Measurements from ENCODE around the gene GALNT2. TPM values are rescaled to one million over a fixed set of nuclear protein-coding genes. Genes with fewer than 3 reads are reported as not detected.

Gene GALNT2
- total and polyA plus RNA-seq, 9 of the 15 experiments (the other 6 are each of a cell fraction or from before 2014, with no cell fraction given) = 1.6 to 106 (median 51.9) TPM

GRCh38 chr1:230109066-230109465 lies 42.0 kb downstream of the GALNT2 start:
- no TSS peak for BruUV-seq (replicated peaks)
- FAIRE-seq (no peak), ATAC-seq (no peak), DNase-seq (ENCODE audit: extremely low read depth in 1 of 4, low spot score in 3 of 4) (no peak)
- ChIA-PET CTCF (ENCODE audit: low intra/inter-chr PET ratio) (no interaction called here), POLR2A (interaction anchor here (1.0 kb wide), 1 partner anchor 15 kb away, joined by 5 read pairs; no protein-coding TSS in a partner anchor)
- peaks cover 95% of the 10 kb centered on the region for H3K79me2 ChIP-seq (ENCODE audit: control insufficient read depth, insufficient read depth, low read length)
- no peak overlapping the region for H3K9ac ChIP-seq (ENCODE audit: insufficient read depth in 1 of 2, low read depth in 2 of 2, low read length in 2 of 2)
- intact Hi-C loops (cut with micrococcal nuclease) = no loop called here
- no peak overlapping the region for H3K4me3 ChIP-seq
- in situ Hi-C loops (cut with MboI) = no loop called here
- H4K20me1 ChIP-seq (replicated peaks; ENCODE audit: control insufficient read depth, insufficient read depth, low read length) = peaks cover 55% of the 10 kb centered on the region
- no peak for TF ChIP-seq ZMIZ1 (IDR thresholded peaks at IDR 0.05; ENCODE audit: low read depth in 2 of 2, low read length in 2 of 2)
- TF ChIP-seq DNMT1 (IDR thresholded peaks at IDR 0.05) = no peak
- TF ChIP-seq ZNF609 (CRISPR knock-in tag; IDR thresholded peaks at IDR 0.05; ENCODE audit: borderline replicate concordance) = no peak
- no peak for TF ChIP-seq ZNF384 (IDR thresholded peaks at IDR 0.05; ENCODE audit: low read depth, low read length)
- TF ChIP-seq MTA2 (IDR thresholded peaks at IDR 0.05; ENCODE audit: low read depth) = no peak
- no peak for TF ChIP-seq OTX1 (CRISPR knock-in tag; IDR thresholded peaks at IDR 0.05)
- no peak for TF ChIP-seq BHLHE40 (IDR thresholded peaks at IDR 0.05; ENCODE audit: low read length)
- no peak for TF ChIP-seq TAL1 (IDR thresholded peaks at IDR 0.05)
- no peak for TF ChIP-seq HMGN3 (IDR thresholded peaks at IDR 0.05; ENCODE audit: borderline replicate concordance, extremely low read depth, insufficient read length, low read depth, low read length)
- no peak overlapping the region for H2AFZ ChIP-seq (ENCODE audit: low read depth, low read length)
- no peak overlapping the region for H3K27ac ChIP-seq (ENCODE audit: extremely low read depth, low read depth, low read length)
- peaks cover 22% of the 10 kb centered on the region for H3K36me3 ChIP-seq (ENCODE audit: control insufficient read depth, insufficient read depth, low read length)
- peaks cover 6% of the 10 kb centered on the region for H3K9me1 ChIP-seq (ENCODE audit: control insufficient read depth, insufficient read depth, low read length)
- peaks cover 42 to 43% of the 10 kb centered on the region in 2 experiments; a peak in 4 of 5 replicates for H3K4me1 ChIP-seq (replicated peaks in 1 of 2; ENCODE audit: control insufficient read depth in 2 of 2, insufficient read depth in 2 of 2, low read length in 2 of 2)
- no peak overlapping the region for H3K4me2 ChIP-seq (ENCODE audit: insufficient read depth, low read length)
- H3K9me3 ChIP-seq (replicated peaks; ENCODE audit: control insufficient read depth, insufficient read depth, low read depth, low read length) = no peaks in the 10 kb centered on the region
- no peaks in the 10 kb centered on the region for H3K27me3 ChIP-seq (ENCODE audit: control insufficient read depth in 2 of 2, insufficient read depth in 2 of 2, low read length in 2 of 2)
- 88% methylated on average over 9 of the region's 11 CpGs for WGBS (ENCODE audit: insufficient coverage, low coverage, missing lambda C conversion rate)

Data from K562 (cell line).